H1 (cell line): ENCODE results near the gene TMPRSS9. TPM values are rescaled to one million over a fixed set of nuclear protein-coding genes. Genes with fewer than 3 reads are reported as not detected.

Experiments used
- CTCF ChIA-PET: fragments of 300-600 bp; sonication (Branson Sonifier 250); formaldehyde crosslinking; loops from one replicate; lab custom pipeline; 2021; ENCODE audit not compliant: partially characterized antibody; lab: Charles Lee
- POLR2A ChIA-PET: fragments of 300-600 bp; sonication (Branson Sonifier 250); formaldehyde crosslinking; loops from one replicate; lab custom pipeline; 2021; ENCODE audit warnings: inconsistent platforms; ENCODE audit not compliant: partially characterized antibody; lab: Charles Lee
- DNase-seq, 2 experiments: peaks; one replicate each; pipeline versions ENCODE4 v3.0.0 to v3.0.0-alpha.2; 2010 to 2022; ENCODE audit warnings: low spot score in 2 of 2, low read depth in 1 of 2, mixed read lengths in 1 of 2
- FAIRE-seq: peaks from 2 replicates; lab custom pipeline; 2011; peaks lifted over from hg19 to GRCh38; lab: Jason Lieb, UNC
- H2AFZ ChIP-seq: 2 replicates; pipeline ENCODE4 v1.8.1; 2012; ENCODE audit warnings: low read length, inconsistent platforms
- H2AK5ac ChIP-seq: 2 replicates; pipeline ENCODE4 v1.6.1; 2013; ENCODE audit warnings: low read depth, low read length
- H2BK120ac ChIP-seq: replicated peaks from 2 replicates; pipeline ENCODE3; 2013; ENCODE audit warnings: low read depth, low read length, inconsistent platforms
- H2BK12ac ChIP-seq: 2 replicates; pipeline ENCODE4 v1.6.1; 2013; ENCODE audit warnings: low read depth, low read length
- H2BK15ac ChIP-seq: 2 replicates; pipeline ENCODE4 v1.6.1; 2013; ENCODE audit warnings: low read length
- H2BK20ac ChIP-seq: 2 replicates; pipeline ENCODE4 v1.6.1; 2013; ENCODE audit warnings: low read length
- H2BK5ac ChIP-seq: 2 replicates; pipeline ENCODE4 v1.6.1; 2013; ENCODE audit warnings: low read depth, low read length
- H3K14ac ChIP-seq: 2 replicates; pipeline ENCODE4 v1.6.1; 2013; ENCODE audit warnings: inconsistent platforms; ENCODE audit not compliant: insufficient read length
- H3K18ac ChIP-seq: 2 replicates; pipeline ENCODE4 v1.6.1; 2013; ENCODE audit warnings: low read length; ENCODE audit errors: extremely low read depth
- H3K23ac ChIP-seq: 2 replicates; pipeline ENCODE4 v1.6.1; 2013; ENCODE audit warnings: inconsistent platforms; ENCODE audit not compliant: insufficient read length
- H3K23me2 ChIP-seq: 2 replicates; pipeline ENCODE4 v1.6.1; 2013; ENCODE audit warnings: low read depth, low read length
- H3K27ac ChIP-seq: 2 replicates; pipeline ENCODE4 v1.6.1; 2011; ENCODE audit warnings: low read depth, low read length, inconsistent platforms
- H3K27me3 ChIP-seq, 4 experiments: replicated peaks in 1 of 4; 1 replicate in 1 of 4; 2 replicates in 3 of 4; pipeline versions ENCODE4 v1.6.1 to v1.8.1; 2011 to 2013; ENCODE audit warnings: low read length in 3 of 4, mild to moderate bottlenecking in 3 of 4, inconsistent platforms in 2 of 4, mixed read lengths in 2 of 4, moderate library complexity in 1 of 4; ENCODE audit not compliant: control insufficient read depth in 3 of 4, insufficient read depth in 3 of 4; ENCODE audit errors: extremely low read depth in 1 of 4
- H3K36me3 ChIP-seq, 4 experiments: 2 replicates each; pipeline versions ENCODE4 v1.6.1 to v1.8.1; 2011 to 2013; ENCODE audit warnings: mild to moderate bottlenecking in 4 of 4, low read length in 3 of 4, moderate library complexity in 2 of 4, control low read depth in 1 of 4, inconsistent platforms in 1 of 4; ENCODE audit not compliant: insufficient read depth in 4 of 4, control insufficient read depth in 2 of 4
- H3K4ac ChIP-seq: replicated peaks from 2 replicates; pipeline ENCODE3; 2013; ENCODE audit warnings: low read length, low read depth, mixed read lengths, inconsistent platforms; ENCODE audit not compliant: insufficient read length
- H3K4me1 ChIP-seq, 4 experiments: replicated peaks in 1 of 4; 1 replicate in 1 of 4; 2 replicates in 3 of 4; pipeline versions ENCODE4 v1.6.1 to v1.8.1; 2011 to 2013; ENCODE audit warnings: low read length in 3 of 4, inconsistent platforms in 2 of 4, mixed read lengths in 1 of 4; ENCODE audit not compliant: insufficient read depth in 4 of 4, control insufficient read depth in 3 of 4
- H3K4me2 ChIP-seq, 2 experiments: 2 replicates each; pipeline versions ENCODE4 v1.6.1 to v1.8.1; 2011 to 2013; ENCODE audit warnings: low read depth in 2 of 2, low read length in 2 of 2, control low read depth in 1 of 2, inconsistent platforms in 1 of 2, mild to moderate bottlenecking in 1 of 2; ENCODE audit not compliant: insufficient read depth in 1 of 2
- H3K4me3 ChIP-seq, 4 experiments: fragments of 200-600, 300-600 bp in 1 of 4; sonication (generic), shearing (Covaris generic), sonication (Bioruptor Twin) in 1 of 4; 2 replicates each; pipeline versions ENCODE4 v1.5.1 to v1.8.1; 2011 to 2016; ENCODE audit warnings: low read length in 4 of 4, low read depth in 3 of 4, control low read depth in 2 of 4, inconsistent platforms in 2 of 4, mild to moderate bottlenecking in 2 of 4, mixed read lengths in 1 of 4, moderate library complexity in 1 of 4; ENCODE audit not compliant: insufficient read depth in 2 of 4; ENCODE audit errors: extremely low read depth in 1 of 4
- H3K56ac ChIP-seq: replicated peaks from 2 replicates; pipeline ENCODE3; 2013; ENCODE audit warnings: low read depth, mild to moderate bottlenecking, mixed read lengths, low read length, inconsistent platforms; ENCODE audit not compliant: insufficient read length
- H3K79me1 ChIP-seq: 2 replicates; pipeline ENCODE4 v1.6.1; 2013; ENCODE audit warnings: low read depth, low read length, control low read depth
- H3K79me2 ChIP-seq, 2 experiments: 2 replicates each; pipeline versions ENCODE4 v1.6.1 to v1.8.1; 2012 to 2013; ENCODE audit warnings: low read length in 2 of 2, mild to moderate bottlenecking in 2 of 2, inconsistent platforms in 1 of 2; ENCODE audit not compliant: insufficient read depth in 2 of 2, control insufficient read depth in 1 of 2
- H3K9ac ChIP-seq, 4 experiments: replicated peaks in 1 of 4; 1 replicate in 1 of 4; 2 replicates in 3 of 4; pipeline versions ENCODE4 v1.6.1 to v1.8.1; 2011 to 2013; ENCODE audit warnings: low read depth in 3 of 4, low read length in 3 of 4, control low read depth in 2 of 4, mild to moderate bottlenecking in 2 of 4, moderate library complexity in 2 of 4, inconsistent platforms in 1 of 4; ENCODE audit errors: extremely low read depth in 1 of 4
- H3K9me3 ChIP-seq, 2 experiments: 2 replicates each; pipeline versions ENCODE4 v1.6.1 to v1.8.1; 2012 to 2013; ENCODE audit warnings: mild to moderate bottlenecking in 2 of 2, moderate library complexity in 2 of 2, control low read depth in 1 of 2, inconsistent platforms in 1 of 2, low read depth in 1 of 2, low read length in 1 of 2, mixed read lengths in 1 of 2; ENCODE audit not compliant: insufficient read depth in 2 of 2
- H4K20me1 ChIP-seq, 2 experiments: replicated peaks in 1 of 2; 2 replicates each; pipeline versions ENCODE3 to v1.8.1; 2011 to 2013; ENCODE audit warnings: inconsistent platforms in 2 of 2, low read length in 2 of 2, mild to moderate bottlenecking in 1 of 2; ENCODE audit not compliant: insufficient read depth in 2 of 2, control insufficient read depth in 1 of 2
- H4K5ac ChIP-seq: 2 replicates; pipeline ENCODE4 v1.6.1; 2013; ENCODE audit warnings: low read length, low read depth, mixed read lengths, inconsistent platforms; ENCODE audit not compliant: insufficient read length
- H4K8ac ChIP-seq: 2 replicates; pipeline ENCODE4 v1.8.0; 2013; ENCODE audit warnings: mild to moderate bottlenecking, moderate library complexity, low read length, inconsistent platforms; ENCODE audit not compliant: insufficient read depth; ENCODE audit errors: extremely low read depth
- H4K91ac ChIP-seq: replicated peaks from 2 replicates; pipeline ENCODE3; 2013; ENCODE audit warnings: low read length, mixed read lengths, inconsistent platforms; ENCODE audit not compliant: insufficient read length
- CBX5 ChIP-seq: fragments of 300-800, 300-1000 bp; sonication (generic); IDR thresholded peaks from 2 replicates; pipeline ENCODE4 v1.7.1; 2016; ENCODE audit warnings: antibody characterized with exemption, low read length, low read depth
- CREB1 ChIP-seq: IDR thresholded peaks from 2 replicates; pipeline ENCODE4 v1.6.1; 2012; ENCODE audit warnings: inconsistent platforms
- CTBP2 ChIP-seq: IDR thresholded peaks from 2 replicates; pipeline ENCODE4 v1.7.0; 2011; ENCODE audit warnings: borderline replicate concordance, mild to moderate bottlenecking, moderate library complexity, mixed read lengths, low read length; ENCODE audit not compliant: insufficient read depth, insufficient read length
- MAFK ChIP-seq: IDR thresholded peaks from 2 replicates; pipeline ENCODE4 v1.6.1; 2012; ENCODE audit warnings: low read depth, mild to moderate bottlenecking, improper control_type of control experiment, low read length
- PHF8 ChIP-seq: fragments of 200-600 bp; sonication (generic); conservative IDR thresholded peaks from 2 replicates; pipeline ENCODE4 v1.7.1; 2012; ENCODE audit warnings: low read depth, mild to moderate bottlenecking, inconsistent platforms, low read length, moderate library complexity
- SIN3A ChIP-seq, 2 experiments: IDR thresholded peaks in 1 of 2; conservative IDR thresholded peaks in 1 of 2; 2 replicates each; pipeline ENCODE4 v1.6.1; 2011 to 2012; ENCODE audit warnings: low read length in 2 of 2, improper control_type of control experiment in 1 of 2, low read depth in 1 of 2, mild to moderate bottlenecking in 1 of 2
- SIX5 ChIP-seq: IDR thresholded peaks from 2 replicates; pipeline ENCODE4 v1.6.1; 2011; ENCODE audit warnings: mild to moderate bottlenecking, low read depth, low read length
- TAF7 ChIP-seq: optimal IDR thresholded peaks from 2 replicates; pipeline ENCODE3; 2011; ENCODE audit warnings: low read depth, mild to moderate bottlenecking, inconsistent platforms, low read length, moderate library complexity, borderline replicate concordance
- TBP ChIP-seq: IDR thresholded peaks from 2 replicates; pipeline ENCODE4 v1.6.1; 2011; ENCODE audit warnings: low read depth, low read length, improper control_type of control experiment
- ZNF274 ChIP-seq: IDR thresholded peaks from 2 replicates; pipeline ENCODE4 v1.7.0; 2012; ENCODE audit warnings: low read length, borderline replicate concordance; ENCODE audit errors: extremely low read depth
- WGBS, 2 experiments: shearing (Covaris generic) in 1 of 2; methylation state at CpG; one replicate each; pipeline versions ENCODE4 v1.1.6 to v1.1.7; 2013 to 2015; ENCODE audit warnings: low lambda C conversion rate in 2 of 2, mixed read lengths in 2 of 2, inconsistent platforms in 1 of 2, low coverage in 1 of 2, missing lambda C conversion rate in 1 of 2; ENCODE audit not compliant: insufficient replicate concordance in 2 of 2, insufficient coverage in 1 of 2, insufficient read length in 1 of 2; ENCODE audit errors: extremely low coverage in 1 of 2, missing lambda C conversion rate in 1 of 2; 5-methylcytosine and 5-hydroxymethylcytosine counted together
- polyA plus RNA-seq, 7 experiments: library from polyadenylated mRNA; depleted of rRNA in 3 of 7; stranded (reverse) in 5 of 7; unstranded in 2 of 7; fragments of >200 nt in 5 of 7; fragments of 200-250 nt in 2 of 7; gene quantifications; 1 replicate in 5 of 7; 2 replicates in 1 of 7; 4 replicates in 1 of 7; pipeline versions ENCODE4 v1.2.1 to v1.2.3, GENCODE V29; 2011 to 2013; ENCODE audit warnings: missing spikeins in 2 of 7, mixed read lengths in 2 of 7
- total RNA-seq: library from RNA; stranded (reverse); fragmentation: NEBNext Ultra II Directional; extraction: Animal tissue kit (Norgen Biotek cat#: 25700); gene quantifications from 2 replicates; pipeline ENCODE4 v1.2.1, GENCODE V29; 2021
- TF ChIP-seq, protein P1 (sequence below): IDR thresholded peaks from 2 replicates; pipeline ENCODE4 v1.6.1; 2012; ENCODE audit warnings: low read length, inconsistent platforms

The TMPRSS9 gene
- total and polyA plus RNA-seq, 2 of the 8 experiments (the other 6 are each of a cell fraction or from before 2014, with no cell fraction given), result 0.15 to 0.19 TPM

- Histone ChIP-seq H3K9ac (no peak overlapping the region), H4K5ac (no peak overlapping the region), H3K79me1 (peaks cover 28% of the 10 kb centered on the region), H2BK20ac (no peak overlapping the region), H3K79me2 (peaks cover 9 to 32% of the 10 kb centered on the region in 2 experiments), H3K4ac (no peak overlapping the region), H3K14ac (no peak overlapping the region), H3K4me3 (no peak overlapping the region), H2AFZ (no peak overlapping the region), H3K36me3 (peaks cover 2 to 23% (median 6%) of the 10 kb centered on the region in 4 experiments; a peak in 3 of 8 replicates), H3K56ac (no peak overlapping the region), H2BK120ac (no peak overlapping the region), H3K27me3 (no peaks in the 10 kb centered on the region), H3K9me3 (peaks cover 0 to 5% of the 10 kb centered on the region in 2 experiments; a peak in 1 of 4 replicates), H3K4me1 (peaks cover 0 to 8% (median 2%) of the 10 kb centered on the region in 4 experiments; a peak in 4 of 7 replicates), H3K23ac (no peak overlapping the region), H2BK5ac (no peak overlapping the region), H4K91ac (no peak overlapping the region), H2AK5ac (no peak overlapping the region), H3K23me2 (peaks cover 3% of the 10 kb centered on the region; the same call in 1 of the 2 replicates), H3K4me2 (no peak overlapping the region), H2BK15ac (no peak overlapping the region), H4K8ac (peak overlapping the region; percentile 51; the same call in 1 of the 2 replicates), H2BK12ac (no peak overlapping the region), H3K18ac (no peak overlapping the region), H4K20me1 (peaks cover 10 to 31% of the 10 kb centered on the region in 2 experiments), H3K27ac (no peak overlapping the region)
- ChIA-PET POLR2A (interaction anchor here (1.1 to 3.1 kb wide), 7 partner anchors 11 to 102 kb away, joined by 3 to 11 read pairs (median 4); partner anchors contain the start of genes LSM7, PLEKHJ1 and SPPL2B), CTCF (interaction anchor here (1.0 to 1.6 kb wide), 5 partner anchors 10 to 153 kb away, joined by 3 to 6 read pairs (median 3); partner anchors contain the start of genes LSM7 and SPPL2B)
- 92% methylated on average over 21 of the region's 21 CpGs; no CpG with 5 or more reads in 1 of the 2 experiments for WGBS, 2 experiments
- DNase-seq, result no peak
- FAIRE-seq, result no peak
- TF ChIP-seq SIN3A (conservative IDR thresholded peaks at IDR 0.05 in 1 of 2, IDR thresholded peaks at IDR 0.05 in 1 of 2; ENCODE audit: low read depth in 1 of 2, low read length in 2 of 2) (no peak), CTBP2 (no peak), TAF7 (no peak), CREB1 (no peak), TBP (no peak), ZNF274 (no peak), CBX5 (no peak), SIX5 (no peak), PHF8 (no peak), MAFK (no peak)
- TF ChIP-seq, protein P1, sequence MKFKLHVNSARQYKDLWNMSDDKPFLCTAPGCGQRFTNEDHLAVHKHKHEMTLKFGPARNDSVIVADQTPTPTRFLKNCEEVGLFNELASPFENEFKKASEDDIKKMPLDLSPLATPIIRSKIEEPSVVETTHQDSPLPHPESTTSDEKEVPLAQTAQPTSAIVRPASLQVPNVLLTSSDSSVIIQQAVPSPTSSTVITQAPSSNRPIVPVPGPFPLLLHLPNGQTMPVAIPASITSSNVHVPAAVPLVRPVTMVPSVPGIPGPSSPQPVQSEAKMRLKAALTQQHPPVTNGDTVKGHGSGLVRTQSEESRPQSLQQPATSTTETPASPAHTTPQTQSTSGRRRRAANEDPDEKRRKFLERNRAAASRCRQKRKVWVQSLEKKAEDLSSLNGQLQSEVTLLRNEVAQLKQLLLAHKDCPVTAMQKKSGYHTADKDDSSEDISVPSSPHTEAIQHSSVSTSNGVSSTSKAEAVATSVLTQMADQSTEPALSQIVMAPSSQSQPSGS, result no peak
Observed at GRCh38 chr19:2338055-2338615, 21.9 kb upstream of the TMPRSS9 start.
